ENCODE results near the gene GDPD3. TPM values are rescaled to one million over a fixed set of nuclear protein-coding genes. Genes with fewer than 3 reads are reported as not detected.

The GDPD3 gene
- total RNA-seq, 1 donor from 2014 or later: 1.8 TPM

DNA sequence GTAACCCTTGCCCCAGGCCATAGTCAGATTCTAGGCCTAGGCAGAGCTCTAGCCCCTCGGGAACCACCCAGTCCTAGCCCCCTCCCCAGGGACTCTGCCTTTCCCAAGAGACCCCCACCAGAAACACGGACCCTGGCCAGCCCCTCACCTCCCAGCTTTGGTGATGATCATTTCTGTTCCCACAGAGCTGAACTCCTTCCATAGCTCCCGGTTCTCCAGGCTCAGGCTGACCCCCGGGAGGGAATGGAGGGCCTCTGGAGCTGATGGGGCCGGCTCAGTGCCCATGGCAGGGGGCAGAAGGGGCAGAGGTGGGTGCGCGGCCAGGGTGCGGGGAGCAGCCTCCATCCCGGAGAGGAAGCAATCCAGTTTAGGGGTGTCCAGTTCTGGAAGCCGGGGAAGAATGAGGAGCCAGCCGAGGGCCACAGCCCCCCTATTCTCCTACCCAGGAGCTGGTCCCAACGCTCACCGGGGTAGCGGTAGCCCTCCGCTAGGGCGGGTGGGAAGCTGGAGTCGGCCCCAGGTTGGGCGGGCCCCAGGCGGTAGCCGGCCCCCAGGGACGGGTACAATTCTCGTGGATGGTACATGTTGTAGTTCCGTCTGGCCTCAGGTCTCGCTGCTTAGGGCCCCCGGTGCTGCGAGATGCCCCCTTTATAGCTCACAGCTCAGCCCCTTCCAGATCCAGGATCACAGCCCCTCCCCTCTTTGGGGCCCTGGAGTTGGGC lies 22.6 kb downstream of the GDPD3 start:
- peak overlapping the region; percentile 57 for H3K4me3 Mint-ChIP-seq (ENCODE audit: unreplicated experiment)
- H3K4me1 ChIP-seq (ENCODE audit: insufficient read depth, low read length): peaks cover 24% of the 10 kb centered on the region
- DNase-seq (ENCODE audit: low read depth): no peak
- H3K27ac Mint-ChIP-seq (ENCODE audit: unreplicated experiment): no peak overlapping the region
- H3K9ac ChIP-seq (ENCODE audit: low read length): no peak overlapping the region
- no peak for TF ChIP-seq EZH2 (IDR thresholded peaks at IDR 0.05; ENCODE audit: insufficient read depth, low read length)
- TF ChIP-seq, protein P1, sequence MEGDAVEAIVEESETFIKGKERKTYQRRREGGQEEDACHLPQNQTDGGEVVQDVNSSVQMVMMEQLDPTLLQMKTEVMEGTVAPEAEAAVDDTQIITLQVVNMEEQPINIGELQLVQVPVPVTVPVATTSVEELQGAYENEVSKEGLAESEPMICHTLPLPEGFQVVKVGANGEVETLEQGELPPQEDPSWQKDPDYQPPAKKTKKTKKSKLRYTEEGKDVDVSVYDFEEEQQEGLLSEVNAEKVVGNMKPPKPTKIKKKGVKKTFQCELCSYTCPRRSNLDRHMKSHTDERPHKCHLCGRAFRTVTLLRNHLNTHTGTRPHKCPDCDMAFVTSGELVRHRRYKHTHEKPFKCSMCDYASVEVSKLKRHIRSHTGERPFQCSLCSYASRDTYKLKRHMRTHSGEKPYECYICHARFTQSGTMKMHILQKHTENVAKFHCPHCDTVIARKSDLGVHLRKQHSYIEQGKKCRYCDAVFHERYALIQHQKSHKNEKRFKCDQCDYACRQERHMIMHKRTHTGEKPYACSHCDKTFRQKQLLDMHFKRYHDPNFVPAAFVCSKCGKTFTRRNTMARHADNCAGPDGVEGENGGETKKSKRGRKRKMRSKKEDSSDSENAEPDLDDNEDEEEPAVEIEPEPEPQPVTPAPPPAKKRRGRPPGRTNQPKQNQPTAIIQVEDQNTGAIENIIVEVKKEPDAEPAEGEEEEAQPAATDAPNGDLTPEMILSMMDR (IDR thresholded peaks at IDR 0.05; ENCODE audit: insufficient read depth, low read depth, low read length): no peak
- H3K36me3 Mint-ChIP-seq (ENCODE audit: low read depth, unreplicated experiment): peaks cover 14% of the 10 kb centered on the region
- peak overlapping the region; percentile 14 for H3K4me2 ChIP-seq (ENCODE audit: low read length)
- H3K4me3 ChIP-seq (ENCODE audit: insufficient read depth, low read depth, low read length): no peak overlapping the region
- no peaks in the 10 kb centered on the region for H3K9me3 ChIP-seq (ENCODE audit: insufficient read depth, low read depth, low read length)
- peaks cover 3% of the 10 kb centered on the region for H3K79me2 ChIP-seq (ENCODE audit: insufficient read depth, low read length)
- H2AFZ ChIP-seq (ENCODE audit: low read depth, low read length): no peak overlapping the region
- H3K9me3 Mint-ChIP-seq (ENCODE audit: unreplicated experiment): peaks cover 2% of the 10 kb centered on the region
- no peaks in the 10 kb centered on the region for H4K20me1 ChIP-seq (ENCODE audit: insufficient read depth, low read length)
- H3K27ac ChIP-seq (ENCODE audit: low read depth, low read length): no peak overlapping the region
- no peaks in the 10 kb centered on the region for H3K36me3 ChIP-seq (ENCODE audit: insufficient read depth, low read length)
- H3K4me1 Mint-ChIP-seq (ENCODE audit: low read depth, unreplicated experiment): peaks cover 14% of the 10 kb centered on the region
- no peaks in the 10 kb centered on the region for H3K27me3 Mint-ChIP-seq (ENCODE audit: low read depth, unreplicated experiment)
- no peaks in the 10 kb centered on the region for H3K27me3 ChIP-seq (ENCODE audit: insufficient read depth, low read length)
- FAIRE-seq: no peak

DNA sequence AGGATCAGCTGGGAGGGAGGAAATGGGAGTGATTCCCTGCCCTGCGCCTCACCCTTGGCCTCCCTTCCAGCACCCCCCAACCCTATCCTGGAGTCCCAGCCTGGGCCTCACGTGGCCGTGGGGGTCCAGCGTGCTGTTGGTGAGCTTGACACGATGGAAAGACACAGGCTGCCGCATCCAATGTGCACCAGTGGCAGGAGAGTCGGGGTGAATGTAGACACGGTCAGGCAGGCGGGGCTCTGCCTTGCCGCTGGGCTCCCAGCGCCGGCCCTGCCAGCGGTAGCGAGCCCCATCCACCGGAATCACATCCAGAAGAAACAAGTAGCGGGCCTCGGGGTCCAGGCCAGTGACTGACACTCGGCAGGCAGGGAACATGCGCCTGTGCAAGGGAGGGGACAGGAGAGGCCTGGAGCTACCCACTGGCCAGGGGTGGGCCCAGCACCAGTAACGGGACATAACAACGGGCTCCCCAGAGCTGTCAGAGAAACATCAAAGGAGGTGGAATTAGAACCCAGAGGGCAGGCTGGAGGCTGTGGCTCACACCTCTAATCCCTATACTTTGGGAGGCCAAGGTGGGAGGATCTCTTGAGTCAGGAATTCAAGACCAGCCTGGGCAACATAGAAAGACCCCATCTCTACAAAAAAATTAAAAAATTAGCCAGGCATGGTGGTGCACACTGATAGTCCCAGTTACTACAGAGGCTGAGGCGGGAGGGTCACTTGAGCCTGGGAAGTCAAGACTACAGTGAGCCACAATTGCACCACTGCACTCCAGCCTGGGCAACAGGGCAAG lies 24.3 kb downstream of the GDPD3 start:
- peak overlapping the region; percentile 41 for H3K27ac Mint-ChIP-seq (ENCODE audit: unreplicated experiment)
- H3K27ac ChIP-seq (ENCODE audit: low read depth, low read length): no peak overlapping the region
- TF ChIP-seq, protein P1 (IDR thresholded peaks at IDR 0.05; ENCODE audit: insufficient read depth, low read depth, low read length): no peak
- TF ChIP-seq EZH2 (IDR thresholded peaks at IDR 0.05; ENCODE audit: insufficient read depth, low read length): no peak
- peaks cover 2% of the 10 kb centered on the region for H4K20me1 ChIP-seq (ENCODE audit: insufficient read depth, low read length)
- H3K27me3 Mint-ChIP-seq (ENCODE audit: low read depth, unreplicated experiment): no peaks in the 10 kb centered on the region
- H3K9me3 ChIP-seq (ENCODE audit: insufficient read depth, low read depth, low read length): no peaks in the 10 kb centered on the region
- no peak for DNase-seq (ENCODE audit: low read depth)
- peaks cover 18% of the 10 kb centered on the region for H3K4me1 ChIP-seq (ENCODE audit: insufficient read depth, low read length)
- peaks cover 14% of the 10 kb centered on the region for H3K36me3 Mint-ChIP-seq (ENCODE audit: low read depth, unreplicated experiment)
- no peak for FAIRE-seq
- no peak overlapping the region for H3K9ac ChIP-seq (ENCODE audit: low read length)
- H3K36me3 ChIP-seq (ENCODE audit: insufficient read depth, low read length): no peaks in the 10 kb centered on the region
- no peaks in the 10 kb centered on the region for H3K9me3 Mint-ChIP-seq (ENCODE audit: unreplicated experiment)
- peaks cover 14% of the 10 kb centered on the region for H3K4me1 Mint-ChIP-seq (ENCODE audit: low read depth, unreplicated experiment)
- no peak overlapping the region for H3K4me2 ChIP-seq (ENCODE audit: low read length)
- H3K4me3 Mint-ChIP-seq (ENCODE audit: unreplicated experiment): no peak overlapping the region
- H3K27me3 ChIP-seq (ENCODE audit: insufficient read depth, low read length): no peaks in the 10 kb centered on the region
- H2AFZ ChIP-seq (ENCODE audit: low read depth, low read length): no peak overlapping the region
- H3K4me3 ChIP-seq (ENCODE audit: insufficient read depth, low read depth, low read length): no peak overlapping the region
- no peaks in the 10 kb centered on the region for H3K79me2 ChIP-seq (ENCODE audit: insufficient read depth, low read length)
